22Rv1 (cell line): ENCODE measurements around the gene HEBP1.
A peak's percentile ranks its signal among the peaks of the same experiment; 100 is the strongest.

Source experiments
- H3K27ac ChIP-seq: fragments of 450-650 bp; 2 replicates; pipeline ENCODE4 v1.5.1; 2017
- ZFX ChIP-seq: fragments of 450-650 bp; IDR thresholded peaks from 2 replicates; pipeline ENCODE4 v1.6.1; 2017; ENCODE audit warnings: antibody characterized with exemption, borderline replicate concordance
- TF ChIP-seq, protein P1 (sequence below): fragments of 450-650 bp; IDR thresholded peaks from 2 replicates; pipeline ENCODE4 v1.5.1; 2017; ENCODE audit warnings: mild to moderate bottlenecking

HEBP1 gene

DNA sequence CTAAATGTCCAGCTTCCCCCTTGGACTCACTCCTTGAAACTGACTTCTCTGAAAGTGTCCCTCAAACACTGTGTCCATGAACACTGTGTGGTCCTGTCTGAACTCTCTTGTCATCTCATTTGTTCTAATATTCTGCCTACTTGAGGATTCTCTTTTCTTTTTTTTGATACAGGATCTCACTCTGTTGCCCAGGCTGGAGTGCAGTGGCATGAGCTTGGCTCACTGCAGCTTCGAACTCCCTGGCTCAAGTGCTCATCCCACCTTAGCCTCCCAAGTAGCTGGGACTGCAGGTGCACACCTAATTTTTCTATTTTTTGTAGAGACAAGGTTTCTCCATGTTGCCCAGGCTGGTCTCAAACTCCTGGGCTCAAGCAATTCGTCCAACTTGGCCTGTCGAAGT lies 4.9 kb upstream of the HEBP1 start:
- no peak overlapping the region for H3K27ac ChIP-seq
- no peak for TF ChIP-seq ZFX
- TF ChIP-seq, protein P1, sequence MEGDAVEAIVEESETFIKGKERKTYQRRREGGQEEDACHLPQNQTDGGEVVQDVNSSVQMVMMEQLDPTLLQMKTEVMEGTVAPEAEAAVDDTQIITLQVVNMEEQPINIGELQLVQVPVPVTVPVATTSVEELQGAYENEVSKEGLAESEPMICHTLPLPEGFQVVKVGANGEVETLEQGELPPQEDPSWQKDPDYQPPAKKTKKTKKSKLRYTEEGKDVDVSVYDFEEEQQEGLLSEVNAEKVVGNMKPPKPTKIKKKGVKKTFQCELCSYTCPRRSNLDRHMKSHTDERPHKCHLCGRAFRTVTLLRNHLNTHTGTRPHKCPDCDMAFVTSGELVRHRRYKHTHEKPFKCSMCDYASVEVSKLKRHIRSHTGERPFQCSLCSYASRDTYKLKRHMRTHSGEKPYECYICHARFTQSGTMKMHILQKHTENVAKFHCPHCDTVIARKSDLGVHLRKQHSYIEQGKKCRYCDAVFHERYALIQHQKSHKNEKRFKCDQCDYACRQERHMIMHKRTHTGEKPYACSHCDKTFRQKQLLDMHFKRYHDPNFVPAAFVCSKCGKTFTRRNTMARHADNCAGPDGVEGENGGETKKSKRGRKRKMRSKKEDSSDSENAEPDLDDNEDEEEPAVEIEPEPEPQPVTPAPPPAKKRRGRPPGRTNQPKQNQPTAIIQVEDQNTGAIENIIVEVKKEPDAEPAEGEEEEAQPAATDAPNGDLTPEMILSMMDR, result no peak

DNA sequence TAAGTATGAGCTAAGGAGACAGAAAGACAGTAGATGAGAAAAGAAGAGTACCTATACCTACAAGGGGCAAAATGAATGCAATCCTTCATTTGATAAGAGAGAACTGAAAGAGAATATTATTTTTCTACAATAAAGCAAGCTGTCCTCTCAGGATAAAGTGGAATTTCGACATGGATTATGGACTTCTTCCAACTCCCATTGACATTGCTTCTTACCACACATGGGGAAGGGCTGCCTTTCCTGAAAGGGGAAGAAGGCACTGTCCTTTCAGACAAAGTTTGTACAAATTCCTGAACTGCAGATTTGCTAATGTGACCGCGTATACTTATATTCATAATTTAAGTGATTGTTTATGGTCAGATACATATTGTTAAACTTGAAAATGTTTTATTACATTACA lies 4.3 kb upstream of the HEBP1 start:
- no peak for TF ChIP-seq ZFX
- TF ChIP-seq, protein P1, result no peak
- H3K27ac ChIP-seq, result no peak overlapping the region

DNA sequence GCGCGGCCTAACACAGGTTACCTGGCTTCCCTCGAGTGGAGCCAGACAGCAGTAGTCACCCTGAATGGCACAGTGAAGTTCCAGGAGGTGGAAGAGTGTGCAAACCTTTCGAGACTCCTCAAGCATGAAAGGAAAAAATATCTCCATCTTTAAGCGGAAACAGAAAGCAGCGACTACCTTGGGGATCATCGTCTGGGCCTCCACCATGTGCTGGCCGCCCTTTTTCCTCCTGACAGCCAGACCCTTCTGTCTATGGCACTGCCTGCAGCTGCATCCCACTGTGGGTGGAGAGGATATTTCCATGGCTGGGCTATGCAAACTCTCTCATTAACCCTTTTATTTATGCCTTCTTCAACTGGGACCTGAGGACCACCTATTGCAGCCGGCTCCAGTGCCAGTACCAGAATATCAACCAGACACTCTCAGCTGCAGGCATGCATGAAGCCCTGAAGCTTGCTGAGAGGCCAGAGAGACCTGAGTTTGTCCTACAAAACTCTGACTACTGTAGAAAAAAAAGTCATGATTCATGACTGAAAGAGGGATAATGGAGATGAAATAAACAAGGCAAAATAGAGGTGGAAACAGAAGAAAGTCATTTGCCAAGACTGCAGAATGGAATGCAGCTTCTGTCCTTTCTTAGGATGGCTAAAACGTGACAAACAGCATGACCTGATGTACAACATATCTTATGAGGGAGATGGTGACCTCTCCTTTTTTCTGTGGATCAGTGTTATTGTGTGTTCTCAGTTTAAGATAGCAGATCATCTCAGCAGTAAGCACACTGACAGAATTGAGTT lies 2.4 kb upstream of the HEBP1 start:
- TF ChIP-seq, protein P1, result no peak
- TF ChIP-seq ZFX, result no peak
- no peak overlapping the region for H3K27ac ChIP-seq

DNA sequence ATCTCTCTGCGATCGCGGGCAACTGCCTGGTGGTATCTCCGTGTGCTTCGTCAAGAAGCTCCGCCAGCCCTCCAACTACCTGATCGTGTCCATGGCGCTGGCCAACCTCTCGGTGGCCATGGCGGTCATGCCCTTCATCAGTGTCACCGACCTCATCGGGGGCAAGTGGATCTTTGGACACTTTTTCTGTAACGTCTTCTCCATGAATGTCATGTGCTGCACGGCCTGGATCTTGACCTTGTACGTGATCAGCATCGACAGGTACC lies 1.6 kb upstream of the HEBP1 start:
- H3K27ac ChIP-seq, result peak overlapping the region; percentile 92
- TF ChIP-seq, protein P1, result no peak
- no peak for TF ChIP-seq ZFX

DNA sequence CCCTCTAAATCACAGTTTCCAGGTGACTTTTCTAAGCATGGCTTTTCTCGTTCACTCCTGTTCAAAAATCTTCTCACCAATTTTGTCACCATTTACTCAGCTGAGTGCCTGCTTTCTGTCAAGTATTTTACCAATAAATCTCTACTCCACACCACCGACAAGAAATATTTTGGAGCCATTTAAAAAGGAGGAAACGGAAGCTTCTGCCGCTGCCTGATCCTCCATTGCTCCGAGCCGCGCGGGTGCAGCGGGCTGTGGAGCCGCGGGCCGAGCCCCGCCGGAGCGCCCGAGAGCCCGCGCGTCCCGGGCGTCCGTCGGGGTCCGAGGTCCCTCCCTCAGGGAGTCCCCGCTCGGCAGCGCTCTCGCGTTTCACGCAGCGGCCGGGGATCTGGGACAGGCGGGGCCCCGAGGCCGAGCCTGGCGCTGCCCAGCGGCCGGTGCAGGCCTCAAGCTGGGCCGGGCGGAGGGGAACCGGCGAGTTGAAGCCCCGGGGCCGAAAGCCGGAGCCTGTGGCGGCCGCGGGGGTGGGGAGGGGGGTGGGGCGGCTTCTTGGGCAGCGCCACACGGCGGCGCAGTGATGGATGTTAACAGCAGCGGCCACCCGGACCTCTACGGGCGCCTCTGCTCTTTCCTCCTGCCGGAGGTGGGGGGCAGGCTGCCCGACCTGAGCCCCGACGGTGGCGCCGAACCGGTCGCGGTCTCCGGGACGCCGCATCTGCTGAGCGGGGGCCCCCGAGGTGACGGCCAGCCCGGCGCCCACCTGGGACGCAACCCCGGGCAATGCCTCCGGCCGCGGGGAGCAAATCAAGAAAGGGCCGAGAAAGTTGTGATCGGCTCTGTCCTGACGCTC lies 1.1 kb upstream of the HEBP1 start:
- TF ChIP-seq ZFX, result no peak
- TF ChIP-seq, protein P1, result peak; percentile 87
- peak overlapping the region; percentile 92 for H3K27ac ChIP-seq

DNA sequence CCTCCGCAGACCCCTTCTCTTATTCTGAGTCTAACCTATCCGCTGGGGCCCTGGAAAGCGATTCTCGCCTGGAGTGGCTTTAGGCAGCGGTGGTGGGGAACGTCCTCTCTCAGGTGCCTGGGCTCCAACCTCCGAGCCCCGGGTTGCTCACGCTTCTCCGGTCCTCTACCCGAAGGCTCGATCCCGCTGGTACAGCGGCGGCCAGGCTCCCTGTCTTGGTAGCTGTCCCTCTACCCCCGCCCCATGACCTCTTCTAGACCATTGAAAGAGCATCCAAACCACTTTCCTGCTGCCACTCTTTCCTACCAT lies 505 bp upstream of the HEBP1 start:
- peak overlapping the region; percentile 92 for H3K27ac ChIP-seq
- TF ChIP-seq, protein P1, result no peak
- TF ChIP-seq ZFX, result no peak
